ENCODE measurements around the gene SUSD6. TPM values are rescaled to one million over a fixed set of nuclear protein-coding genes. Genes with fewer than 3 reads are reported as not detected.
A peak's percentile ranks its signal among the peaks of the same experiment; 100 is the strongest.

Gene SUSD6
- total RNA-seq, 1 donor from 2014 or later, result 80.1 TPM

DNA sequence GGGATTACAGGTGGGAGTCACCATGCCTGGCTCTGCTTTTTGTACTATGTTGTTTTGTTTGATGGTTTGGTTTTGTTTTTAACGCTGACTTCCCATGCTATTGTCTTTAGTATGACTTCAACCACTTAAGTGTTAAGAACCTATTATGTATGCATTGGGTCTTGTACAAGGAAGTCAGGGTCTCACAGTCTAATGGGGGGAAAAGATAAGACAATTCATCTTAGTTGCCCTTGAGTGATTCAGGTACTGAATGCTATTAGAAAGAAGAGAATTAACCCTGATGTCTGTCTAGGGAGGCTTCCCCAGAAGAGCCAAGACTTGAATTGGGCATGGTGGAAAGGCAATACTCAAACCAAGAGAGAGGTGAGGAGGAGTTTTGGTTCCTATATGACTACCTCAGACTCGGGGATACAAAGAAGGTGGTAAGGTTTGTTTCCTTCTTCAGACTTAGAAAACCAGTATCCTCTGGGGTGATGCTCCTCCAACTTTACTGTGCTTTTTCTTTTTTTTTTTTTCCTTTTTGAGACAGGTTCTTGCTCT lies 64.6 kb downstream of the SUSD6 start:
- H3K27ac ChIP-seq, result no peak overlapping the region
- no peak overlapping the region for H3K4me3 ChIP-seq
- no peaks in the 10 kb centered on the region for H3K27me3 ChIP-seq (ENCODE audit: low read depth)
- TF ChIP-seq, protein P1, sequence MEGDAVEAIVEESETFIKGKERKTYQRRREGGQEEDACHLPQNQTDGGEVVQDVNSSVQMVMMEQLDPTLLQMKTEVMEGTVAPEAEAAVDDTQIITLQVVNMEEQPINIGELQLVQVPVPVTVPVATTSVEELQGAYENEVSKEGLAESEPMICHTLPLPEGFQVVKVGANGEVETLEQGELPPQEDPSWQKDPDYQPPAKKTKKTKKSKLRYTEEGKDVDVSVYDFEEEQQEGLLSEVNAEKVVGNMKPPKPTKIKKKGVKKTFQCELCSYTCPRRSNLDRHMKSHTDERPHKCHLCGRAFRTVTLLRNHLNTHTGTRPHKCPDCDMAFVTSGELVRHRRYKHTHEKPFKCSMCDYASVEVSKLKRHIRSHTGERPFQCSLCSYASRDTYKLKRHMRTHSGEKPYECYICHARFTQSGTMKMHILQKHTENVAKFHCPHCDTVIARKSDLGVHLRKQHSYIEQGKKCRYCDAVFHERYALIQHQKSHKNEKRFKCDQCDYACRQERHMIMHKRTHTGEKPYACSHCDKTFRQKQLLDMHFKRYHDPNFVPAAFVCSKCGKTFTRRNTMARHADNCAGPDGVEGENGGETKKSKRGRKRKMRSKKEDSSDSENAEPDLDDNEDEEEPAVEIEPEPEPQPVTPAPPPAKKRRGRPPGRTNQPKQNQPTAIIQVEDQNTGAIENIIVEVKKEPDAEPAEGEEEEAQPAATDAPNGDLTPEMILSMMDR (IDR thresholded peaks at IDR 0.05), result no peak
- H3K9me3 ChIP-seq, result no peaks in the 10 kb centered on the region
- intact Hi-C loops (cut with DNase I), result no loop called here
- H3K4me1 ChIP-seq, result peaks cover 45% of the 10 kb centered on the region
- ATAC-seq (no peak), DNase-seq (no peak)
- H3K36me3 ChIP-seq, result no peaks in the 10 kb centered on the region

DNA sequence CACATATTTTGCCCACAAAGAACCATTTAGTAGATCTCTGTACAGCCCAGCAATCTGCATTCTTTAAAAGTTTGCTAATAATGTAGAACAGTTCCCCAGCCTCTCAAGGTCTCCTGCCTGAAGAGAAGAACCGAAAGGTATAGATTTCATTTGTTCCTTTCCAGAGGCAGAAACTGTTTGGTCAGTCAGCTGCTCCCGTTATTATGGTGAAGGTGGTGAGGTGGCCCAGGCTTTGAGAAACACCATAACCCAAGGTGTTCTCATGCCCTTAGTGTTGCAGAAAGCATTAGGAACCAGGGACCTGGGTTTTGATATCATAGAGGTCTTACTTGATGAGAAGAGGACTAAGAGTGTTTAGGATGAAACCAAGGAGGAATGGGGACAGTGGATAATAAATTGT lies 65.3 kb downstream of the SUSD6 start:
- intact Hi-C loops (cut with DNase I), result no loop called here
- TF ChIP-seq, protein P1 (IDR thresholded peaks at IDR 0.05), result no peak
- Histone ChIP-seq H3K4me1 (peaks cover 42% of the 10 kb centered on the region), H3K4me3 (no peak overlapping the region), H3K27me3 (ENCODE audit: low read depth) (no peaks in the 10 kb centered on the region), H3K36me3 (no peaks in the 10 kb centered on the region), H3K9me3 (no peaks in the 10 kb centered on the region), H3K27ac (no peak overlapping the region)
- ATAC-seq, result no peak
- no peak for DNase-seq

DNA sequence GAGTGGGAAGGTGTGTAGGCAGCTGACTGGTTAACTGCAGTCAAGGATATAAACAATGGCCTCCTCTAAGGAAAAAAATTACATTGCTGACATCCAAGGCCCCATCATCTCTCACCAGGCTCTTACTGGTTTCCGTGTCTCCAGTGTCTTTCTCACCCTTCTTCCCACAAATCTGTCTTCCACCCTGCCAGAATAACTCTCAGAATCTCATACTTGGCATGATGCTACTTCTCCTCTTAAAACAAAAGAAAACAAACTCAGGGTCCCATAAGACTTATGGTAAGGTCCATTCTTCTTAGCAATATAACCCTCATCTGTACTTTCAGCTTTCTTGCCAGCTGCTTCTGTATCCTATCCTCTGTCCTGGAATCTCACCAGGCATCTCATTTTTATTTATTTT lies 68.9 kb downstream of the SUSD6 start:
- intact Hi-C loops (cut with DNase I), result no loop called here
- Histone ChIP-seq H3K9me3 (no peaks in the 10 kb centered on the region), H3K4me3 (no peak overlapping the region), H3K27ac (no peak overlapping the region), H3K36me3 (no peaks in the 10 kb centered on the region), H3K4me1 (peaks cover 42% of the 10 kb centered on the region), H3K27me3 (ENCODE audit: low read depth) (no peaks in the 10 kb centered on the region)
- DNase-seq, result no peak
- no peak for ATAC-seq
- TF ChIP-seq, protein P1 (IDR thresholded peaks at IDR 0.05), result no peak

DNA sequence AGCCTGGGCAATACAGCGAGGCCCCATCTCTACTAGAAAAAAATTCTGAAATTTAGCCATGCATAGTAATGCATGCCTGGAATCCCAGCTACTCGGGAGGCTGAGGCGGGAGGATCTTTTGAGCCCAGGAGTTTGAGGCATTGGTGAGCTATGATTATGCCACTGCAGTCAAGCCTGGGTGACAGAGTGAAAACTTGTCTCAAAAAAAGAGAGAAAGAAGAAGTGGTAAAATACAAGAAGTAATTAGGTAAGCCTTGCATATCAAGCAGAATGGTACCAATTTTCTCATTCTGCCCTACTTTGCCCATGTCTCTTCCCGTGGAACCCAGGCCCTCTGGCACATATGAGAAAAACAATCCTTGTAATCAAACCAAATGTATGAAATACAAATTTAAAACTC lies 70.7 kb downstream of the SUSD6 start:
- TF ChIP-seq, protein P1 (IDR thresholded peaks at IDR 0.05), result no peak
- H3K27ac ChIP-seq, result peak overlapping the region; percentile 72
- no peaks in the 10 kb centered on the region for H3K9me3 ChIP-seq
- DNase-seq (no peak), ATAC-seq (no peak)
- no peaks in the 10 kb centered on the region for H3K36me3 ChIP-seq
- no peaks in the 10 kb centered on the region for H3K27me3 ChIP-seq (ENCODE audit: low read depth)
- intact Hi-C loops (cut with DNase I), result no loop called here
- no peak overlapping the region for H3K4me3 ChIP-seq
- peaks cover 59% of the 10 kb centered on the region for H3K4me1 ChIP-seq

DNA sequence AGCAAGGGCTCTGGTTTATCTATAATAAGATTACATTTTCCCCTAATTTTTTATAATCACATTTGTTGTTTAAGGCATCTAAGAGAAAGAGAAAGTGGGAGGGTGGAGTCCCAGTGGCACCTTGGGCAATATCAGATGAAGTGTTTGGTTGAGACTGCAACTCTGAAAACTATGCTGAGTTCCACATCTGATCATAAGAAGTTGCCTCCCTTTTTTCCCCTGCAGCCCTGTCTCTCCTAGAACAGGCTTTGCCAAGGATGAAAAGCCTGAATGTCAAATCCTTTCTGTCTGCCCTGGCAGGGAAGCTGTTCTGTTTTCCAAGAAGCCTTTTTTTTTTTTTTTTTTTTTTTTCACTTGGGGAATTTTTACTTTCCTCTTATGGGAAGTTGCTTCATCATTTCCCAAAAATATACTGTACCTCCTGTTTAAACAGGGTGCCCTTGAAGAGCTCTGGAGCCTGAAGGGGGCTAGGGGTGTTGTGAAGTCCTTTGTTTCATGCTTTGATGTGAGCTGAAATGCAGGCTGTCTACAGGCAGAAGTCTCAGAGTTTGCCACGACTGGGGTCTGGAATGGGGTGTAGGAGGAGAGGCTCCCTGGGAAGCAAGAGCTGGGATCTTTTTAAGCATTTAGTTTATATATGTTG lies 71.3 kb downstream of the SUSD6 start:
- H3K27me3 ChIP-seq (ENCODE audit: low read depth), result no peaks in the 10 kb centered on the region
- no peaks in the 10 kb centered on the region for H3K9me3 ChIP-seq
- peak overlapping the region; percentile 72 for H3K27ac ChIP-seq
- DNase-seq (no peak), ATAC-seq (peak; percentile 79 to 82)
- TF ChIP-seq, protein P1 (IDR thresholded peaks at IDR 0.05), result no peak
- H3K4me3 ChIP-seq, result no peak overlapping the region
- intact Hi-C loops (cut with DNase I), result no loop called here
- peaks cover 66% of the 10 kb centered on the region for H3K4me1 ChIP-seq
- no peaks in the 10 kb centered on the region for H3K36me3 ChIP-seq
